HG03442 (cell line): ENCODE measurements around the gene TRDMT1.

Source experiments
- ATAC-seq: cut with Tn5 transposase; IDR thresholded peaks from one replicate; pipeline ENCODE4 v1.9.1; 2021; ENCODE audit warnings: mild to moderate bottlenecking, moderate library complexity; ENCODE audit not compliant: unreplicated experiment

TRDMT1 gene

GRCh38 chr10:17213646-17214349, 12.3 kb upstream of the TRDMT1 start:
- no peak for ATAC-seq

DNA sequence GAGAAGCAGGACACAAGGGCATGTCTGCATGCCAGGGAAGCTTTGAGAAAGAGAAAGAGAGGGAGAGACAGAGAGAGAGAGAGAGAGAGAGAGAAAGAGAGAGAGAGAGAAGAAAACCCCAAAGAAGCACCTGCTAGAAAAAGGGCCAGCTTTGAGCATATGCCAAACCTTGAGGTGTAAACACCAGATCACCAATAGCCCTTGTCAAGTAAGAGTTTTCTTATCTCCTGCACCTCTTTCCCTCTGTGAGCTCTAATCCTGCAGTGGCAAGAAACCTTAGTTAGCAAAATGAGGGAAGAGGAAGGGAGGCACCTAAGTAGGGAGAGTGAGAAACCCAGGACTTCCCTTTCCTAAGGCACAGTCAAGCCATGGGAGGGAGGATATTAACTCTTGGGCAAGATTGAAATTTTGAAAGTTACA, 11.3 kb upstream of the TRDMT1 start:
- no peak for ATAC-seq

DNA sequence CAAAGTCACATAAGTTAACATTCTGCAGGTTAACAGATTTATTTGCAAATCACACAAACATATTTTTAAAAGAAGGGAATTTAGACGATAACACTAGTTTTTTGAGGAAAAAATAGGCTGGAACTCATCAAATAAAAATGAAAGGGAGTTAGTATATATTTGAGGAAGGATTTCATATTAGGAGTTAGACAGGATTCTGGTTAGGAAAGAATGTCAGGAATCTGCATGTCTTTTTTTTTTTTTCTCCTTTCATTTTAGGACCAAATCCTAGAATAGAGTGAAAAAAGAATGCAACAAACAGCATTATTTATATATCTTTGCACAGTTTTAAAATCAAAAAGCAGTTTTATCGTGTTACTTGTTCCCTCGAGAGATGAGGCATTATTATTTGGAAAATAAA, 8.9 kb upstream of the TRDMT1 start:
- ATAC-seq, result no peak

DNA sequence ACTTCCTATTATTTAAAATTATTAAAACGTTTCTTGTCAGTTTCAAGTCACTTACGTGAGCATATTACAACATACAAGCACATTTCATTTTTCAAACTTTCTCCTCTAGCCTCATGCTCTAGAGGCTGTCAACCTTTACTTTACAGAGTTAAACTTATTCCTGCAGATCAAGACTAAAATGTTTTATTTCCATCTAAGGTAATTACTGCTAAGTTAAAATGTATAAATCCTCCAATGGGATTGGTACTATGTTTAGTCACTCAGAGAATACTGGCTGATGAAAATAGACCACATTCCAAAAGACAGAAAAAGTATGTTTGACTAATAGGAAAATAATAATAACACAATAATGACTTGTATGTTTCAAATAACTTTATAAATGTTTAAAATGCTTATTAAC, 8.4 kb upstream of the TRDMT1 start:
- no peak for ATAC-seq

GRCh38 chr10:17209302-17209701, 7.8 kb upstream of the TRDMT1 start:
- ATAC-seq, result no peak

DNA sequence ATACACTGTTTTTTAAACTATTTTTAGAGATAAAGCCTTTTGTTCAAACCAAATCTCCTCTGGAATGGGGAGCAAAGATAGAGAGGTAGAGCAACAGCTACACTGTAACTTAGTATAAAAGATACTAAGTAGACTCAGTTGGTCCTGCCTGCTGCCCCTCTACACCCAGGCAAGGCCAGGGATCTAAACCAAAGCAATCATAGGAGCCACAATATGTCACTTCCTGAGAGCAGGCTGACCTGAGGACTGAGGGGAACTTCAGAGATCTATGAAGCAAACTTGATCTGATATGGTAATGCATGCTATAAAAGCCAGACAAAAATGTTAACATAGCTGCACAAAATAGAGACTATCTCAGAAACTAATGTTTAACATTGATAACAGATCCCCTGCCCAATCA, 7.0 kb upstream of the TRDMT1 start:
- ATAC-seq, result no peak

DNA sequence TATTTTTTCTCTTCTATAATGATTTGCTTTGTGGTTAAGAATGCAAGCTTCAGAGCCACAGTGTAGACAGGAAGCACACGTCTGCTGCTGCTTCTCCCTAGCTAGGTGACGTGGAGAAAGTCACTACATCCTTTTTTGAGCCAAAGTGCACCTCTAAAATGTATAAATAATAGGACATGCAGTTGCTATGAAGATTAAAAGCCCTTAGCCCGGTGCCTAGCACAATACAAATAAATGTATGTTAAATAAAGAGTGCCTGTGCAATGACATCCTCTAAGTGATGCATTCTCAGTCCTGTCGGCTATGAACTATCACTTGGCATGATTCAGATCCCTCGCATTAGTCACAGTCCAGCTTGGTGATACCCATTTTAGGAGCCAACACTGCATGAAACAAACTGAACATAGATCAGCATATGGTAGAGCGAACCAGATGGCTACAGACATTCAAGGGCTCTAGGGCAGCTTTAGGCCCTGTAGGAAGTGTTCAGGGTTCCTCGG, 4.8 kb upstream of the TRDMT1 start:
- ATAC-seq, result no peak

DNA sequence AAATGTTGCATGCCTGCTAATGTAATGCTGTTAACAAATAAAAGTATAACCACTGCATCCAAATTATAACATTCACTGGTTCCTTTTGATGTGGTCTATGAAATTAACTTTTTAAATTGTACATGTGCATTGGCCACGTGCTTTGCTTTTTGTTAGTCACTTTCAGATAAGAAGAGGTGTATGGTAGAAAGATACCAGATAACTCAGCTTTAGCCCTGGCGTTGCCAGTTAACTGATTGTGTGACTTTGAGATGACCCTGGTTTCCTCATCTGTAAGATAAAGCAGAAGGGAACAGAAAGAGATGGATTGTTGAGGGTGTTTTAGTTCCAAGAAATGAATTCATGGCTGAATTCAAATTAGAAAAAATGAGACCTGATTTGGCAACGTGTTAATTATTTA, 1.9 kb upstream of the TRDMT1 start:
- no peak for ATAC-seq

DNA sequence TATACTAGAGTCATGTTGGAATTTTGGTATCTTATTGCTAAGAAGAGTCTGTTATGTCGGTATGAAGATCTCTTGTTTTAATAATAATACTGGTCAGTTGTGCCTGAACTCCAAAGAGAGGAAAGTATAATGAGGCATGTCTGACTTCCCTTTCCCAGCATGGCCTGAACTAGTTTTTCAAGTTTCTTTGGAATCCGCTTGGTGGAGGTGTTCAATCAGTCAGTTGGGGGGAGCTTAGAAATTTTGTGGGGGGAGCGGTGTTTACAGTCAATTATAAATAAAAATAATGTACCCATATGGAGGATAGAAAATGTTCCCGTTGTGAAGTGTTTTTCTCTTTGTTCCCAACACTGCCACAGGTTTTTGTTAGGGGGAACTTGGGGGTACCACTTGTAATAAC, 1.5 kb upstream of the TRDMT1 start:
- no peak for ATAC-seq

- no peak for ATAC-seq
These were observed 1.0 kb upstream of the TRDMT1 start for GRCh38 chr10:17202506-17202905.

DNA sequence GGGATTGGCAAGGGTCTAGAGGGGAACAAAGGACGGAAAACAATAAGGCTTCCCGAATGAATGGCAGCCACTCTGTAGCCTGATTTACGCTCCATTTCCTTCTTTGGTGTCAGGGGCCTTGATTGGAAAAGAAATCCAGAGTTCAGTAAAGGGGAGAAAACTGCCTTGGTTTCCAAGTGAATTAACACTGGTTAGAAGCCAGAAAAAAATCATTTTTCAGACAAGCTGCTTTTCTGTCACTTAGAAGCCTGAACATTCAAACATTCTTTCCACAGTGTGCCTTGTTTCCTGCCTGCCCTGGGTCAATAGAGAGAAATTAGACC, 283 bp upstream of the TRDMT1 start:
- no peak for ATAC-seq

- ATAC-seq, result no peak
These were observed 1.2 kb downstream of the TRDMT1 start for GRCh38 chr10:17200001-17200911.

GRCh38 chr10:17199351-17199804, 2.1 kb downstream of the TRDMT1 start:
- no peak for ATAC-seq

GRCh38 chr10:17196573-17196972, 4.9 kb downstream of the TRDMT1 start:
- no peak for ATAC-seq

- ATAC-seq, result no peak
These were observed 5.4 kb downstream of the TRDMT1 start for GRCh38 chr10:17196045-17196444.

- ATAC-seq, result no peak
These were observed 6.4 kb downstream of the TRDMT1 start for GRCh38 chr10:17195083-17195482.

DNA sequence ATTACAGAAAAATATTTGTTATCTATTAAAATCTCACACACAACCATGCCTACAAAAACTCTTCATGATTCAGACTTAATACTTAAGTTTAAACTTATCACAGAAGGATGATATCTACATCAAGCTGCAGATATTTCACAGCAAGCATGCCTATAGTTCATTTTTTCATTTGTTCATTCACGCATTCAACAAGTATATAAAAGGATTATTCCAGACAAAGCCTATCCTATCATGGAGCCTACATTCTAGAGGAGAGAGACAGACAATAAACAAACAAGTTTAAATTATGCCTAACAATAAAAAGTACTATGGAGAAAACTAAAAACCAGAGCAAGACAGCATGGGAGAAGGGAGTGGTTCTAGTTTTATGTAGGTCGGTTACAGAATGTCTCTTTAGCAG, 10.9 kb downstream of the TRDMT1 start:
- no peak for ATAC-seq

- ATAC-seq, result no peak
These were observed 12.8 kb downstream of the TRDMT1 start for GRCh38 chr10:17188644-17189172.

GRCh38 chr10:17185873-17186272, 15.6 kb downstream of the TRDMT1 start:
- no peak for ATAC-seq

- ATAC-seq, result no peak
These were observed 18.4 kb downstream of the TRDMT1 start for GRCh38 chr10:17183110-17183509.

- ATAC-seq, result no peak
These were observed 19.7 kb downstream of the TRDMT1 start for GRCh38 chr10:17181751-17182150.

DNA sequence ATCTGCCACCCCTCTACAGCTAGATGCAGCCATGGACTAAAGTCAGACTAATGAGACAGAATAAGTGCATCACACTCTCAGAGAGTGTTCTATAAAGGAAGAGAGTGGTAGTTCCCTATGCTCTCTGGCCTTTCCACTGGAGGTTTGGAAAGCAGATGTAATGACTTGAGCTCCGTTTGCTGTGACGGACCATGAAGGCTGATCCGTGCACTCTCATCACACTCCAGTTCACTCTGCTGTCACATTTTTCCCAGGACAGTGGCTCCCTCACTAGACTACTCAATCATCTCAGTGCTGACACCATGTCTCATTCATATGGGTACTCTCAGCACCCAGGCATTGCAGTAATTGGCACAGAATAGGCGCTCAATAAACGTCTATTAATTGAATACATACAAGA, 20.4 kb downstream of the TRDMT1 start:
- no peak for ATAC-seq
